ENCODE data around the gene APBB2.

- TF ChIP-seq CTCF (IDR thresholded peaks at IDR 0.05; ENCODE audit: low read depth, low read length, poor library complexity, severe bottlenecking), result no peak
- TF ChIP-seq EZH2phosphoT487 (IDR thresholded peaks at IDR 0.05; ENCODE audit: borderline replicate concordance, low read length), result no peak
These were observed 230.3 kb downstream of the APBB2 start for GRCh38 chr4:40984051-40984450.

All from DOHH2 (cell line).